NCI-H146 treated with DMSO at 0.1 percent for 48 hours (cell line): ENCODE data around the gene ADAP1.

Experiments
- DNase-seq: peaks from one replicate; lab custom pipeline; 2025; ENCODE audit not compliant: unreplicated experiment; lab: John Stamatoyannopoulos, UW

The ADAP1 gene

DNA sequence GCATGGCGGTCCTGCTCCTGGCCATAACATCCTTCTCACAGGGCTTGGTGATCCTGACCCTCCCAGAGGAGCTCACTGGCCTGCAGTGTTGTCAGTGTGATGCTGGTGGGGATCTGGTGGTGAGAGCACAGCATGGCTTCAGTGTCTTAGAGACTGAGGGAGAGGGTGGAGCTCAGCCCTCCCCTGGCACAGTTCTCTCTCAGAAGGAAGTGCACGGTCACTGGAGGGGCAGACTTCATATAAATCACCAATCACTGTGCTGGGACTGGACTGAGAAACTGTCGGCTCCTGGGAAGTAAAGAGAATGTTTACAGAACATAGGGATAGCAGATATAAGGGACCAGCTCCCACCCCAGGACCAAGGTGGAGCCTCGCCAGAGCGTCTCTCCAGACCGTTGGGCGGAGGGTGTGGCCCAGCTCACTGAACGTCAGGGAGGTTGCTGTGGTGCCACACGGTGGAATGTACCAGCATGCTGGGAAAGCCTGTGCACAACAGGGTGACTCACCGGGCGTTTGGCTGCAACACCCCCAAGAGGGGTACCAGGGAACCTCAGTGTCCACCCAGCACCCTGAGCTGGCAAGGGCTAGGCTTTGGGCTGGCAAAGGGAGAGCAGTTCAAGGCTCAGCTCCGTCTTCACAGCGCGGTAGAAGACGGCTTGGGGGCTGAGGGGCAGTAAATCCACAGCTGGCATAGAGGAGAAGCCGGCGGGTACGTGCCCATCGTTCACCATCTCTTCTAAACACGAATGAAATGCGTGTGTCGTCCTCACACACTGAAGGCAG is 86.9 kb downstream of the ADAP1 start:
- DNase-seq, result no peak

DNA sequence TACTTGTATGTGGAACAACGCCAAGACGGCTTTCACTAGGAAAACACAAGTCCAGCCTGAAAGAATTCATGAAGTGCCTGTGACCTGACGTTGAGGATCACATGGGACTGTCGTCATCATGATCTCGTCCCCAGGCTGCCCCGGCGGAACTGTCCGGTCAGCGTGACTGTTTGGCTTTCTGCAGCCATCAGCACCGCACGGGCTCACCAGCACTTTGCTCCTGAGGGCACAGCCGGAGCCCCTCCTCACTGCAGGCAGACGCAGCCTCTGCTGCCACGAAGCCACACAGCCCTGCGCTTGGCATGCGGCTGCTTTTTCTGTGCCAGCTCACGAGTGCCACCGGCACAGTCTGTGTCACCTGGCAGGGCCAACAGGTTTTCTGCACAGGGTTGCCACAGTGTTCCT is 87.5 kb downstream of the ADAP1 start:
- no peak for DNase-seq

DNA sequence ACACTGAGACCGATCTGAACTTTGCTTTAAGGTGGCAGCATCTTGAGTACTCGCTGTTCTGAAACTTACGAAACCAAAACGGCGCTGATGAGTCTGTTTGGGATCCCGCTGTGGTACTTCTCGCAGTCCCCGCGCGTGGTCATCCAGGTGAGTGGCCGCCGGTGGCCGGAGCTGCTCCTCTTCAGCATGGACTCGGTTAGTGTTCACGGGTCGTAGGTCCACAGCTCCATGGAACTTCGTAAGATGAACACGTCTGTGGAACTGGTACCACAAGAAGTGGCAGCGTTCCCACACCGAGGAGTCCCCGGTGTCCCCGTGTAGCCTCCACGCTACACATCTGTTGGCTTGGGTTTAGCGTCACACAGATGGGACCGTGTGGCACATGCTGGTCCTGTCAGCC is 88.6 kb downstream of the ADAP1 start:
- no peak for DNase-seq

DNA sequence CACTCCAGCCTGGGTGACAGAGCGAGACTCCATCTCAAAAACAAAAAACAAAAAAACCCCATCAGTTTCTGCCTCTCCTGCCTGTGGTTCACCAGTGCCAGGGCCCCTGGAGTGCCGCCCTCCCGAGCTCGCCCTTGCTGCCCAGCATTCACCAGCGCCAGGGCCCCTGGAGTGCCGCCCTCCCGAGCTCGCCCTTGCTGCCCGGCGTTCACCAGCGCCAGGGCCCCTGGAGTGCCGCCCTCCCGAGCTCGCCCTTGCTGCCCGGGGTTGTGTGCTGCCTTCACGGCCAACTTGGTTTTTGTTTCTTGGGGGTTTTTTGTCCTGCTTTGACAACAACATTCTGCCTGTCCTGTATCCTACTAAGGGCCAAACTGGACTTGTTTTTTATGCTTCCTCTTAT is 91.4 kb downstream of the ADAP1 start:
- no peak for DNase-seq

DNA sequence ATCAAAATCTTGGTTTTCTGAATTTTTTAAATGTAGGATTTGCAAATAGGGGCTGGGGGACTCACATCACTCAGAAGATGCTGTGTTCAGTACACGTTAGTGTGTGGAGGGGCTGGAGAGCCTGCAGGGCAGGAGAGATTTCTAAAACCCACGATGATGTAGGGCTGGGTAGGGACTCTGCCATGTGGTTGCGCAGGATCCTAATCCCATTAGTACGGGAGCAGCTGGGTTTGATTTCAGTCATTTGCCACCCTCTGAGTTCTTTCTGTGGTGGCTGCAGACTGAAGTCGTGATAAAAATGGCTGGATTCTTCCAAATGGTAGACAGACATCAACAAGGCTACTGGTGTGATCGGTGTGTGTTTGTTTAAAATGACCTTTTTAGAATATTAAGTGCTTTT is 92.3 kb downstream of the ADAP1 start:
- DNase-seq, result no peak

DNA sequence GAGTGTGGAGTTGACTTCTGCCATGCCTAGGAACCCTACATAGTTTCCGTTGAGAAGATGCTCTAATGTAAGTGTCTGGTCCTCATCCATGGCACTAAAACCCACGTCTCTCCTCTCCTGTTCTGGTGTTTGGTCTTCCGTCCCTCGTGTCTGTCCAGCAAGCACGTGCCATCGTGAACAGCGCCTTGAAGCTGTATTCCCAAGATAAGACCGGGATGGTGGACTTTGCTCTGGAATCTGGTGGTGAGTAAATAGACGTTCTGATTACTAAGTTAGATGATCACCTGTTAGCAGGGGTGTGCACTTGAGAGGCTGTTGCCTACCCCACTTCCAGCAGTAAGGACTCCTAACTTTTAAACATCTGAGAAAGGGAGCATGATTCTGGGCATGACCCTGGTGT is 93.3 kb downstream of the ADAP1 start:
- DNase-seq, result no peak

DNA sequence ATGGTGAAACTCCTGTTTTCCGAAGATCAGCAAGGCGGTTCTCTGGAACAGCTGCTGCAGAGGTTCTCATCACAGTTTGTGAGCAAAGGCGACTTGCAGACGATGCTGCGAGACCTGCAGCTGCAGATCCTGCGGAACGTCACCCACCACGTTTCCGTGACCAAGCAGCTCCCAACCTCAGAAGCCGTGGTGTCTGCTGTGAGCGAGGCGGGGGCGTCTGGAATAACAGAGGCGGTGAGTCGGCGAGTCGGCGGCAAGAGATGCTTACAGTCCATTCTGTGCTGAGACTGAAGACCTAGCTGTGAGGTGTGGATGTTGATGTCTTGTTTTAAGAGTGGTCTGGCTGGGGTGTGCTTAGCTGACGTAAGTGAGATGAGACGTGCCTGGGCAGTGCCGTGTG is 94.3 kb downstream of the ADAP1 start:
- DNase-seq, result no peak

DNA sequence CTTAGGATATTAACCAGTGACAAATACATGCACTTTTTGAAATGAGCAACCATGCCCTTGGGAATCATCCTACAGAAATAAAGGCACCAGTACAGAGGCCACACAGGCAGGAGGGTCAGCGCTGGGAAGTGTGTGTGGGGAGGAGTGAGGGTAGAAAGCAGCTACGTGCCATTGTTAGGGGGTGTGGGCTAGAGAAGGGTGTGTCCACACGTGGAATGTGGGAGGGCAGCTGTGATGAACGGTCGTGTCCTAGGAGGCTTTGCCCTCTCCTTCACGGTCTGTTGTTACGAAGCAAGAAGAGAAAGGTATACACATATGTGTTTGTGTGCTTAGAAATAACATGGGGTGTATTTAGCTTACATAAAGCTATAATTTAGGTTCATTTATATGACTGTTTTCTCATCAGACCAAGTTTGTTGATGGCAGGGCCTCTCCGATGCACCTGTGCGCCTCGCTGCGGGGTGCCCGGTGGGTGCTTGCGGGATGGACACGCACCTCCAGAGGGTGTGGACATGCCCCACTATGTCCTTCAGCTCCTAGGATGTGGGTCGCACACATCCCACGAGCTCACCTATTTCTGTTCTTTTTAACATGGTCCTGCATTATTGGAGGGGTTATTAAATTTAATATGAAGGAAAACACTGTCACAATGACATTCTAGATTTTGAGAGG is 95.0 kb downstream of the ADAP1 start:
- DNase-seq, result no peak

DNA sequence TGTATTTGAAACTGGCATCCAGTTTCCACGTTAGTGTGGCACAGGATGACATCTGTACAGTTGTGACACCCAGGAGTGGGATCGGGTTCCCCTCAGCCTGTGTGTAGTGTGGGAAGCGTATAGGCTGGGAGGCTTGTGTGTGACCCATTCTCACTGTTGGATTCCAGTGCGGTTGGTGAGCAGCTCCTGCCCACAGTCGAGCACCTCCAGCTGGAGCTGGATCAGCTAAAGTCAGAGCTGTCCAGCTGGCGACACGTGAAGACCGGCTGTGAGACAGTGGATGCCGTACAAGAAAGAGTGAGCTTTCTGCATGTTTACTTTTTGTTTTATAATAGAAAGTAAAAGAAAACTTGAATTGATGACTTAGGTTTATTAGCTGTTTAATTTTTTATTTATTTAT is 96.8 kb downstream of the ADAP1 start:
- DNase-seq, result no peak

DNA sequence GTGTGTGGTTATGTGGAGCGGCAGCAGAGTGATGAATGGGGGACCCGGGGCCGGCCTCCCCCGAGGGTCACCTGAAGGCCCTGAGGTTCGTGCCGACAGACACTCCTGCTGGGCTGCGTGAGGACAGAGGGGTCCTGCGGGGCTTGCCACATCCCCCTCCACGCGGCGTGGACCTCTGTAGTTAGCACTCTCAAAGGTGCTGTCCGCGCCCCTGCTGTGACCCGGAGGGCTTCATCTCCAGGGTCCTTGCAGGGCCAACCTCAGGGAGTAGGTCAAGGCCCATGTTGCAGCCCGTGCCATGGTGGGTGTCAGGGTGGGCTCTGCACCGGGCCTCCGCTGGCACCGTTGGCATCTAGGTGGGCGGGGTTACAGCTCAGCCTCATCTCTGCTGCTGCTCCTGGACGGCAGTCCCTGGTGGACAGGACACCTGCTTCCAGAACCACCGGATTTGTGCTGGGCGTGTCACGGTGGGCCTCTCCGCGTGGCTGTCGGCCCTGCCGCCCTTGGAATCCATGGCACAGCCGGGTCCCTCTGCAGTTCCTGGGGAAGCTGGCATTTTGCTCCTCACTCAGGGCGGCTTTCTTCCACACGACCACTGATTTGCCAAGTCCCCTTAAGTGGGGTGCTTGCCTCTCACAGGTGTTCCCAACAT is 97.9 kb downstream of the ADAP1 start:
- DNase-seq, result no peak

DNA sequence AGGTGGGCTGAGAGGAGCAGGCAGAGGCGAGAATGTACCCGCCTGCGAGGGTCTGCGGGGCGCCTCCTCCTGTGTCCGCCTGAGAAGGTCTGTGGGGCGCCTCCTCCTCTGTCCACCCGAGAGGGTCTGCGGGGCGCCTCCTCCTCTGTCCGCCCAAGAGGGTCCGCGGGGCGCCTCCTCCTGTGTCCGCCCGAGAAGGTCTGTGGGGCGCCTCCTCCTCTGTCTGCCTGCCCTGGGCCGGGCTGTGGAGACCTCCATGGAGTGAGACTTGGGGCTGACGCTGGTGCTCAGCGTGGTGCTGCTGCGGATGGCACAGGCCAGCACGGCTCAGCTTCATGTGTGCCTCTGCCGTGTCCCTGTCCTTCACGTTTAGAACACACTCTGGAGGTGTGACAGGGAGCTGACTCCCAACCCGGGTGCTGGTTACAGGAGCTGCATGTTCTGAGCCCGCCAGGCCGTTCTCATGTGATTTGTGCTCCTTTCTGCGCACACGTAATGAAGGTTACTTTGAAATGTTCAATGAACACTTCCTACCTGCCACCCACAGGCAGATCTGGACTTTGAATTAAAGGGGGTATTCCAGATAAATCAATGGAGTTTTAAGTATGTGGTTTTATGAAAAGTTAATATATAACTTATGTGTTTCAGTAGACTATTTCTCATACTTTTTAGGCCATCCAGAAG is 98.7 kb downstream of the ADAP1 start:
- no peak for DNase-seq

DNA sequence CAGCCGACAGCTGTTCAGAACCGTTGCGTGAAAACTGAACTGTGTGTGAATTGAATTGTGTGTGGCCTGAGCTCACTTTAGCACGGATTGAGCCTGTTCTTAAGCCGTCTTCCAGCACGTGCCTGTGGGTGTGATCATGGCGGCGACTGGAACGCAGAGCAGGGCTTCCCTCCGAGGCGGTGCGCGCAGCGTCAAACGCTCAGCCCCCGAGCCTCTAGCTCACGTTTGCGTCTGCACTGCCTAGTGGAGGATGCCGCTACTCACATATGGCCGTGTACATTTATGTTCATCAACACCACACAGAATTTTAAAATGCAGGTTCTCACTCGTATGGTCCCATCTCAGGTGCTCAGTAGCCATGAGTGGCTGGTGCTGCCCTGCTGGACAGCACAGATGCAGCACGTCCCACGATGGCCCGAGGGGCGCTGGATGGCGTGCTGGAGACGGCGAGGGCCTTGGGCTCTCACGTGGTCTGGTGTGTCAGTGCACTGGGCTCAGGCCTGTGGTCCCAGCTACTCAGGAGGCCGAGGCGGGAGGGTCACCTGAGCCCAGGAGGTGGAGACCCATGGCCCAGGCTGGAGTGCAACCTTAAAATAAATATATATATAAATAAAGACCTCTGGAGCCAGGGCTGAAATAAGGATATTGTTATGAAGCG is 100.2 kb downstream of the ADAP1 start:
- no peak for DNase-seq

DNA sequence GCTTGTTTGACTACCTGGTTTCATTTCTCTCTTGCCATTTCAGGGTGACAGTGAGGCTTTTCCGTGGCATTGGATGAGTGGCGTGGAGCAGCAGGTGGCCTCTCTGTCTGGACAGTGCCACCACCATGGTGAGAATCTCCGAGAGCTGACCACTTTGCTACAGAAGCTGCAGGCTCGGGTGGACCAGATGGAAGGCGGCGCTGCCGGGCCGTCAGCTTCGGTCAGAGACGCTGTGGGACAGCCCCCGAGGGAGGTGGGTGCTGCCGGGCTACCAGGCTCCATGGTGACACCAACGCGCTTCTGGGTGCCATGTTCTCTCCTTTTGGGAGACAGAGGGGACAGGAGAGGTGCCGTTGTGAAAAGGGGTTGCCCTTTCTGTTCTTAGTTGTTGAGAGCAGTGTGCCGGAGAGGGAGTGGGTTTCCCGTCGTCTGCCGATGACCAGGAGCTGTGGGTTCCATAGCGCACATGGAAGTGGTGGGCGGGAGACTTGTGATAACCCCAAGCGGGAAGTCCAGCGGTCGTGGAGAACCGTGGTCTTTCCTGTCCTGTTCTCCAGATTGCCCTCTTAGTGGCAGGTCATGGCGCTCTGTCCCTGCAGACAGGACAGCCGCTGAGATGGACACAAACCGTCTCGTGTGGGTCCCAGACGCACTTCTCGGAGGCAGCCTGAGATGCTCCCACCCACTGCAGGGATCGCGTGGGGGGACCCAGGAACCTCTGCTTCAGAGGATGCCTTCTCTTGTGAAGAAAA is 100.9 kb downstream of the ADAP1 start:
- DNase-seq, result no peak

DNA sequence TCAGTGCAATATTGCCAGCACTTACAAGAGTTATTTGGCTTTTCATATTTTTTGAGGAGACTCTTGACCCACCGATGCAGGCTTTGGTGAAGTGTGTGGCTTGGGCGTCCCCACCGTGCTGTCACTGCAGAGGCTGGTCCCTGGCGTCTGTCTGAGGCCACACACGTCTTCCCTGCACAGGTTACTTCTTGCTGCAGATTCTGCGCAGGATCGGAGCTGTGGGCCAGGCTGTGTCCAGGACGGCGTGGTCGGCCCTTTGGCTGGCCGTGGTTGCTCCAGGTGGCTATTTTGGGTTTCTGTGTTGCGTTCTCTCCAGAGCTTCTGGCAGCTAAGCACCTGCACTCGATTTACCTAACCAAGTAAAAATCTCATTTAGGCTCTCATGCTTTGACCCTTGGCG is 103.3 kb downstream of the ADAP1 start:
- no peak for DNase-seq

DNA sequence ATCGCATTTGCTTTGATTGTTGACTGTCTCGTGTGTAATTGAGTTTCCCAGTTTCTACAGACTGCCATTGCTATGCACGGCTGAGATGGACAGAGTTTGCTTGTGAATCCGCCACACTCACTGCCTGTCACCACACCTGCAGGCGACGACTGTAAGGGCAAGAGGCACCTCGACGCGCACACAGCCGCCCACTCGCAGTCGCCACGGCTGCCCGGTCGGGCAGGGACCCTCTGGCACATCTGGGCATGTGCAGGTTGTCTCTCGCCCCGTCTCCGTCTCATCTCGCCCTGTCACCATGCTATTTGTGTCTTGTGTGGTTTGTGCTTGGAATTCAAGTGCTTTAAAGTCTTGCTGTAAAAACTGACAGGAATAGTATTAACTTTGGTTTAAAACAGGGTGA is 104.7 kb downstream of the ADAP1 start:
- no peak for DNase-seq

DNA sequence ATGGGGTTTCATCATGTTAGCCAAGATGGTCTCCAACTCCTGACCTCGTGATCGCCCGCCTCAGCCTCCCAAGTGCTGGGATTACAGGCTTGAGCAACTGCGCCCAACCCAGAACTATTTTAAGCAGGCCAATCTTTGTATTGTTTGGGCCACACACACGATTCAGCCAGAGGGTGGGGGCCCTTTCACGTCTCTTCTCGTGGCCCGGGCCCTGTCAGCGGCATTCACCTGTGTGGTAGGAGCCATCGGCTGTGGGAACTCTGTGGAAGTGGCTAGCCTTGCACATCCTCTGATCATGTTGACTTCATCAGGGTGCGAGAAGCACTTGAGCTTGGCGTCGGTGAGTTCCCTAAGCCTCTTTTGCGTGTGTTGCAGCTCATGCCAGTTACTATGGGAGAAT is 105.3 kb downstream of the ADAP1 start:
- no peak for DNase-seq
